EH (cell line): ENCODE data around the gene DPH3.

Experiments
- DNase-seq: peaks from one replicate; pipeline ENCODE4 v3.0.0-alpha.2; 2015; ENCODE audit warnings: low read depth

Gene DPH3

DNA sequence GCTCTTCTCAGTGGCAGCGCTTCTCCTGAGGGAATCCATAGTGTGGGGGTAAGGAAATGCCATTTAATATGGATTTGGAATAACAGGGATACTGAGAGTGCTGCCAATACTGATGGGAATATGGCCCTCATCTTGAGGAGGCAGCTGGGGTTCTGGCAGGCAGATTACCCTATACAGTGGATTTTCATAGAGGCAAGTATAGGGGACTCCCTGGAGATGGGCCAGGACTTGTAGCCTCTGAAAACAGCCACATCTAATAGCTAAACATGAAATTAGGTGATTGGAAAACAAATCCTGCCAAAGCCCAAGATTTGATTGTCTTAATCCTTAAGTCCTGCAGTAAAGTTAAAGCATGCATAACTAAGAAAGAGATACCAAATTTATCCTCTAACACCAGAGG is 30.9 kb downstream of the DPH3 start:
- no peak for DNase-seq

GRCh38 chr3:16231983-16232382 is 32.8 kb downstream of the DPH3 start:
- DNase-seq, result no peak

GRCh38 chr3:16229681-16230080 is 35.1 kb downstream of the DPH3 start:
- DNase-seq, result no peak

DNA sequence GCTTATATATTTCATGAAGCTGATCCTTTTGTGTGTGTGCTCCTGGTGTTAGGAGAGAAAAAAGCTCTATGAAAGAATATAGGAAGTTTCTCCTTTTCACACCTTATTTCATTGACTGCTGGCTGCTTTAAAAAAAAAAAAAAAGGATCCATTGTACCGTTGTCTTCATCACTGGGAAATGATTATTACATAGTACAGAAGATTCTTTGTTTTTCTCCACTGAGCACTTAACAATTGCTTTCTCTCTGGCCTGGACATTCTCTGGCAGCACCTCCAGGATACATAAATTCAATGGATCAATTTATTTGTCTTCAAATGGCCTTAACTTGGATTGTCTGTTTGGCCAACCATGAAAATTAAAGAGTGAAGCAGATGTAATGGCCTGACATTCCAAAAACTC is 37.2 kb downstream of the DPH3 start:
- no peak for DNase-seq

DNA sequence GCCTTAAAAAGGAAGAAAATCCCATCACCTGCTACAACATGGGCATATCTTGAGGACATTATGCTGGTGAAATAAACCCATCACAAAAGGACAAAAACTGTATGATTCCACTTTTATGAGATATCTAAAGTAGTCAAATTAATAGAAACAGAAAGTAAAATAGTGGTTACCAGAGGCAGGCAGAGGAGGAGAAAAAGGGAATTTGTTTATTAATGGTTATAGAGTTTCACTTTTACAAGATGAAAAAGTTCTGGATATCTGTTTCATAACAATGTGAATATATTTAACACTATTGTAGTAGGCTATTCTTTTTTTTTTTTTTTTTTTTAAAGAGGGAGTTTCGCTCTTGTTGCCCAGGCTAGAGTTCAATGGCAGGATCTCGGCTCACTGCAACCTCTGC is 40.4 kb downstream of the DPH3 start:
- DNase-seq, result no peak

GRCh38 chr3:16222547-16222946 is 42.2 kb downstream of the DPH3 start:
- DNase-seq, result no peak

- no peak for DNase-seq
Observed at GRCh38 chr3:16221990-16222389, 42.8 kb downstream of the DPH3 start.

GRCh38 chr3:16219777-16220176 is 45.0 kb downstream of the DPH3 start:
- no peak for DNase-seq

GRCh38 chr3:16216373-16216935 is 48.3 kb downstream of the DPH3 start:
- DNase-seq, result no peak

DNA sequence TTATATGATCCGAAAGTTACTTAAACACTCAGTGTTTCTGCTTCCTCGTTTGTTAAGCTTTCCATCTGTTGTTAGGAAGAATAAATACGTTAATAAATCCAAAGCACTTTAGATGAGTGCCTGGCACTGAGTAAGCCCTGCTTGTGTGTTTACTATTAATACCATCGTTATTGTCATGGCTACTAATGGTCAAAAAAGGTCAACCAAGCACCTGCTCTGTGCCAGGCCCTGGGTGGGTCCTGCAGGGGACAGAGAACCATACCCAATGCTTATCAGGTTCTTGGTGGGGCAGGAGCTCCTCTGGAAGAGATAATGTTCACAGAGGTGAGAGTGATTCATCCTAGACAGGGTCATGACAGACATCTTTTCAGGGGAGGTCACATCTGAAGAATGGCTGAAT is 50.4 kb downstream of the DPH3 start:
- no peak for DNase-seq

- peak; percentile 78 for DNase-seq
Observed at GRCh38 chr3:16211176-16211904, 53.4 kb downstream of the DPH3 start.
